ENCODE data around the gene NCK2.

- TF ChIP-seq CEBPB (IDR thresholded peaks at IDR 0.05; ENCODE audit: low read depth, low read length) (no peak), RAD21 (IDR thresholded peaks at IDR 0.05; ENCODE audit: low read length) (no peak)
Observed at GRCh38 chr2:105824446-105824845, 79.7 kb downstream of the NCK2 start.

Data from IMR-90 (cell line).